GM21786 (cell line): ENCODE measurements around the gene NACA.

Source experiments
- ATAC-seq: cut with Tn5 transposase; IDR thresholded peaks from one replicate; pipeline ENCODE4 v1.9.1; 2021; ENCODE audit not compliant: unreplicated experiment

The NACA gene

GRCh38 chr12:56694161-56694560, 30.9 kb downstream of the NACA start:
- no peak for ATAC-seq

- ATAC-seq = no peak
Measured at GRCh38 chr12:56688846-56689109, 36.3 kb downstream of the NACA start.

GRCh38 chr12:56688129-56688845, 36.8 kb downstream of the NACA start, which contains the start of gene PTGES3:
TSS of gene PTGES3 (minus strand) at chr12:56688284. CDS start at chr12:56687999, 285 bp downstream.
- peak; percentile 65 for ATAC-seq

- ATAC-seq = peak; percentile 0
Measured at GRCh38 chr12:56687223-56688128, 37.6 kb downstream of the NACA start.

- ATAC-seq = no peak
Measured at GRCh38 chr12:56684745-56685359, 40.2 kb downstream of the NACA start.

- no peak for ATAC-seq
Measured at GRCh38 chr12:56682323-56682722, 42.8 kb downstream of the NACA start.

- no peak for ATAC-seq
Measured at GRCh38 chr12:56679883-56680575, 45.1 kb downstream of the NACA start.

- no peak for ATAC-seq
Measured at GRCh38 chr12:56678852-56679251, 46.2 kb downstream of the NACA start.

- ATAC-seq = peak; percentile 64
Measured at GRCh38 chr12:56677680-56678079, 47.4 kb downstream of the NACA start.

GRCh38 chr12:56676851-56677580, 48.1 kb downstream of the NACA start:
- ATAC-seq = no peak

- ATAC-seq = no peak
Measured at GRCh38 chr12:56671608-56672007, 53.5 kb downstream of the NACA start.

- no peak for ATAC-seq
Measured at GRCh38 chr12:56670836-56671235, 54.3 kb downstream of the NACA start.

GRCh38 chr12:56668197-56668457, 57.0 kb downstream of the NACA start:
- no peak for ATAC-seq
